Spleen (tissue), 11 donors: ENCODE measurements around the gene DPP9. TPM values are rescaled to one million over a fixed set of nuclear protein-coding genes. Genes with fewer than 3 reads are reported as not detected.

Experiments used
- DNase-seq: peaks from one replicate; pipeline ENCODE4 v3.0.0-alpha.2; 2020
- H3K27ac ChIP-seq, 8 donors: fragments of 200-600 bp; sonication (generic) in 7 of 8; 1 replicate in 4 of 8; 2 replicates in 4 of 8; pipeline versions ENCODE4 v1.5.0 to v1.8.0; 2016 to 2021; ENCODE audit warnings: inconsistent platforms in 4 of 8, mild to moderate bottlenecking in 4 of 8, moderate library complexity in 1 of 8
- H3K27me3 ChIP-seq, 7 donors: fragments of 200-600 bp; sonication (generic) in 6 of 7; replicated peaks in 1 of 7; 1 replicate in 4 of 7; 2 replicates in 3 of 7; pipeline versions ENCODE4 v1.5.0 to v1.8.0; 2016 to 2021; ENCODE audit warnings: inconsistent platforms in 3 of 7, mild to moderate bottlenecking in 1 of 7
- H3K36me3 ChIP-seq, 6 donors: fragments of 200-600 bp; sonication (generic) in 5 of 6; 1 replicate in 4 of 6; 2 replicates in 2 of 6; pipeline versions ENCODE4 v1.5.0 to v1.8.0; 2016 to 2021; ENCODE audit warnings: inconsistent platforms in 2 of 6
- H3K4me1 ChIP-seq, 6 donors: fragments of 200-600 bp; sonication (generic) in 5 of 6; 1 replicate in 3 of 6; 2 replicates in 3 of 6; pipeline versions ENCODE4 v1.5.0 to v1.8.0; 2016 to 2021; ENCODE audit warnings: inconsistent platforms in 3 of 6
- H3K4me3 ChIP-seq, 8 donors: fragments of 200-600 bp; sonication (generic) in 7 of 8; 1 replicate in 4 of 8; 2 replicates in 4 of 8; pipeline versions ENCODE4 v1.5.0 to v1.8.0; 2016 to 2021; ENCODE audit warnings: inconsistent platforms in 4 of 8, mild to moderate bottlenecking in 4 of 8, moderate library complexity in 2 of 8
- H3K9me3 ChIP-seq, 8 donors: fragments of 200-600 bp; sonication (generic) in 7 of 8; 1 replicate in 4 of 8; 2 replicates in 4 of 8; pipeline versions ENCODE4 v1.5.0 to v1.8.0; 2016 to 2021; ENCODE audit warnings: inconsistent platforms in 4 of 8
- POLR2A ChIP-seq, 3 donors: fragments of 450-650 bp; IDR thresholded peaks; one replicate each; pipeline ENCODE4 v1.5.1; 2017; ENCODE audit warnings: antibody characterized with exemption in 3 of 3, mild to moderate bottlenecking in 1 of 3
- POLR2AphosphoS5 ChIP-seq, 3 donors: sonication (generic); formaldehyde crosslinking; IDR thresholded peaks; one replicate each; pipeline ENCODE4 v1.5.1; 2017; ENCODE audit warnings: antibody characterized with exemption in 3 of 3
- WGBS, 5 donors: extraction: QIAGEN DNeasy Blood & Tissue Kit in 3 of 5; methylation state at CpG; one replicate each; pipeline versions ENCODE4 v1.1.5 to v1.1.7; 2013 to 2018; 5-methylcytosine and 5-hydroxymethylcytosine counted together
- intact Hi-C: fragments of 100-400 bp; cut with DNase I; formaldehyde crosslinking; loops from one replicate; pipeline ENCODE4 v1.15.0; 2023; ENCODE audit warnings: low total_unique reads
- polyA plus RNA-seq, 3 donors: library from polyadenylated mRNA; stranded (reverse); fragments of 200-250 nt; gene quantifications; one replicate each; pipeline ENCODE4 v1.2.1, GENCODE V29; 2013
- total RNA-seq, 7 donors: library from RNA; depleted of rRNA in 3 of 7; stranded (reverse); fragments of >200 nt in 3 of 7; fragmentation: NEBNext Ultra II Directional in 4 of 7; extraction: Animal tissue kit (Norgen Biotek cat#: 25700) in 4 of 7; gene quantifications; one replicate each; pipeline versions ENCODE4 v1.1.0 to v1.2.1, GENCODE V29; 2016 to 2021
- TF ChIP-seq, protein P1 (sequence below), 11 experiments: fragments of 200-600 bp in 7 of 11; fragments of 450-650 bp in 4 of 11; sonication (generic) in 4 of 11; IDR thresholded peaks in 8 of 11; conservative IDR thresholded peaks in 3 of 11; 1 replicate in 7 of 11; 2 replicates in 4 of 11; pipeline versions ENCODE4 v1.4.0 to v1.8.0; 2016 to 2021; ENCODE audit warnings: antibody characterized with exemption in 11 of 11, inconsistent platforms in 4 of 11, mild to moderate bottlenecking in 1 of 11
- donor health status: healthy with polysubstance abuse.
- donor health status: DM: no; HTN: no; CAD: no; lungs with moderate emphysema.
- donor health status: DM: no; HTN: no; CAD: no.
- donor health status: Bipolar disorder and iron deficiency.
- donor health status: healthy.
- donor health status: DM: no; HTN: no; CAD: no.
- donor health status: DM: yes; HTN: yes; CAD: no.

The DPP9 gene
- total and polyA plus RNA-seq, 10 donors: 22.8 to 89.9 (median 64.9) TPM

DNA sequence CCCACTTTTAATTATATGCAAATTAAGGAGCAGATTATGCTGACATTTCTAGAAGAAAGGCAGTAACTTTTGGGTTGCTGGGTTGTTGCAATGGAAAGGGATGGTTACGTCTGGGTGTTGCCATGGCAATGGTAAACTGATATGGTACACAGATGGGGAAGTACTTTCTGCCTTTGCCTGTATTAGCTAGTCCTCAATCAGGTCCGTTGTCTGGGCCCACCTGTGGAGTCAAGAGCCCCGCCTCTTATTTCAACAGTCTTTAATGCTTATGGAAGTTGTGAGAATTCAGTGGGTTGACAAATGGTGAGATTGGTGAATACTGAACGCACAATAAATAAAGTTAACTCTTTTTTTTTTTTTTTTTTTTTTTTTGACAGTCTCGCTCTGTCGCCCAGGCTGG lies 30.6 kb upstream of the DPP9 start:
- H3K36me3 ChIP-seq: no peaks in the 10 kb centered on the region
- DNase-seq: no peak
- peaks cover 0 to 7% (median 0%) of the 10 kb centered on the region in 8 donors for H3K9me3 ChIP-seq
- no peak overlapping the region for H3K27ac ChIP-seq
- peaks cover 0 to 5% (median under 1%) of the 10 kb centered on the region in 6 donors for H3K4me1 ChIP-seq
- WGBS, 5 donors: 56 to 75% (median 64%) methylated on average over 4 to 6 of the region's 6 CpGs
- H3K27me3 ChIP-seq: peaks cover 0 to 6% (median 0%) of the 10 kb centered on the region in 7 donors
- no peak overlapping the region for H3K4me3 ChIP-seq
- no peak for TF ChIP-seq POLR2AphosphoS5 (IDR thresholded peaks at IDR 0.05)
- intact Hi-C loops: no loop called here

DNA sequence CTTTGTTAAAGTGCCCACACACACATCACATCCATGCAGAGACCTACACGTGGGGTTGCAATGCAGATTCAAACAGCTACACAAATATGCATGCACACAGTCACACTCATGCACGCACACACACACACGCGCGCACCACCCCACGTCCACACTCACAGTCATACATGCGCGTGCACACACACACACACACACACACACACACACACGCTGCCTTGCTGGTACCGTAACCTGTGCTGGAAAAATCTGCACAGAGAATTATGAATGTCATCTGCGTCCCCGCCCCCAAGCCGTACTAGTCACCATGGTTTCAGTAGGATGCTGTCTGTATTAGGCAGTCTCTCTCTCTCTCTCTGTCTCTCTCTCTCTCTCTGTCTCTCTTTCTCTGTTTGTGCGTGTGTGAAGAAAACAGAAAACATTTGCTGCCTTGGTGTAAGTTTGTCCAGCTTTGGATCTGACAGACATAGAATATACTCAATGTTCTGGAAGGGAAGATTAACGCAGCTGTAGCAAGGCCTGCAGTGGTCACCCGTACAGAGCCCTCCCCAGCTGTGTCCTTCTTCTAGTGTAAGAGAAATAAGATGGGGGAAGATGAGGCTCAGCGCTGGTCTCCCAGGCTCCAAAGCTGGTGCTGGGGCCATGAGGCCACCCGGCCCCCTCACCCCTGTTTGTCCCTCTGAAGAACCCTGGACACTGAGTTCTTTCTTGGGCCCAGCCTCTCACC lies 26.4 kb upstream of the DPP9 start:
- no peaks in the 10 kb centered on the region for H3K9me3 ChIP-seq
- peaks cover 0 to 38% (median 0%) of the 10 kb centered on the region in 7 donors for H3K27me3 ChIP-seq
- peaks cover 0 to 6% (median 0%) of the 10 kb centered on the region in 6 donors for H3K4me1 ChIP-seq
- intact Hi-C loops: no loop called here
- DNase-seq: no peak
- WGBS, 5 donors: 74 to 85% (median 78%) methylated on average over 18 of the region's 18 CpGs
- H3K4me3 ChIP-seq: no peak overlapping the region
- H3K27ac ChIP-seq: no peak overlapping the region
- no peak for TF ChIP-seq POLR2A (IDR thresholded peaks at IDR 0.05)
- TF ChIP-seq, protein P1, sequence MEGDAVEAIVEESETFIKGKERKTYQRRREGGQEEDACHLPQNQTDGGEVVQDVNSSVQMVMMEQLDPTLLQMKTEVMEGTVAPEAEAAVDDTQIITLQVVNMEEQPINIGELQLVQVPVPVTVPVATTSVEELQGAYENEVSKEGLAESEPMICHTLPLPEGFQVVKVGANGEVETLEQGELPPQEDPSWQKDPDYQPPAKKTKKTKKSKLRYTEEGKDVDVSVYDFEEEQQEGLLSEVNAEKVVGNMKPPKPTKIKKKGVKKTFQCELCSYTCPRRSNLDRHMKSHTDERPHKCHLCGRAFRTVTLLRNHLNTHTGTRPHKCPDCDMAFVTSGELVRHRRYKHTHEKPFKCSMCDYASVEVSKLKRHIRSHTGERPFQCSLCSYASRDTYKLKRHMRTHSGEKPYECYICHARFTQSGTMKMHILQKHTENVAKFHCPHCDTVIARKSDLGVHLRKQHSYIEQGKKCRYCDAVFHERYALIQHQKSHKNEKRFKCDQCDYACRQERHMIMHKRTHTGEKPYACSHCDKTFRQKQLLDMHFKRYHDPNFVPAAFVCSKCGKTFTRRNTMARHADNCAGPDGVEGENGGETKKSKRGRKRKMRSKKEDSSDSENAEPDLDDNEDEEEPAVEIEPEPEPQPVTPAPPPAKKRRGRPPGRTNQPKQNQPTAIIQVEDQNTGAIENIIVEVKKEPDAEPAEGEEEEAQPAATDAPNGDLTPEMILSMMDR (IDR thresholded peaks at IDR 0.05 in 8 of 11, conservative IDR thresholded peaks at IDR 0.05 in 3 of 11): no peak
- no peak for TF ChIP-seq POLR2AphosphoS5 (IDR thresholded peaks at IDR 0.05)
- H3K36me3 ChIP-seq: no peaks in the 10 kb centered on the region

DNA sequence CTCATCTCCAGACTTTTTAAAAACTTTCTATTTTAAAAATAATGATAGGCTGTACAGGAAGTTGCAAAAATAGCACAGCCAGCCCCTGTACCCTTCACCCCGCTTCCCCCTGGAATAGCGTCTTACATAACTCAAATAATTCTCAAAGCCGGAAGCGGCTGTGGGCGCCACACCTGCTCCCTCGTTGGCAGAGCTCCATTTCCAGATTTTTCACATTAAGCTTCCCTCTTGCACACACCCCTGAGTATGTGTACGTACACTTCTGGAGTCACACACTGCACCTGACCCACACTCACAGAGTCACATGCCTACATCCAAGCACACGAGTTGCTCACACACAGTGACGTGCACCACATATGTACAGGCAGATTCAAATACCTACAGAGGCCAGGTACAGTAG lies 24.9 kb upstream of the DPP9 start:
- intact Hi-C loops: no loop called here
- no peak for DNase-seq
- TF ChIP-seq, protein P1 (IDR thresholded peaks at IDR 0.05 in 8 of 11, conservative IDR thresholded peaks at IDR 0.05 in 3 of 11): no peak
- TF ChIP-seq POLR2A (IDR thresholded peaks at IDR 0.05): no peak
- no peak for TF ChIP-seq POLR2AphosphoS5 (IDR thresholded peaks at IDR 0.05)
- Histone ChIP-seq H3K27ac (no peak overlapping the region), H3K36me3 (no peaks in the 10 kb centered on the region), H3K9me3 (no peaks in the 10 kb centered on the region), H3K4me3 (no peak overlapping the region), H3K27me3 (peaks cover 0 to 38% (median 0%) of the 10 kb centered on the region in 7 donors), H3K4me1 (peaks cover 0 to 8% (median 0%) of the 10 kb centered on the region in 6 donors)
- 37 to 48% (median 41%) methylated on average over 9 of the region's 9 CpGs for WGBS, 5 donors

DNA sequence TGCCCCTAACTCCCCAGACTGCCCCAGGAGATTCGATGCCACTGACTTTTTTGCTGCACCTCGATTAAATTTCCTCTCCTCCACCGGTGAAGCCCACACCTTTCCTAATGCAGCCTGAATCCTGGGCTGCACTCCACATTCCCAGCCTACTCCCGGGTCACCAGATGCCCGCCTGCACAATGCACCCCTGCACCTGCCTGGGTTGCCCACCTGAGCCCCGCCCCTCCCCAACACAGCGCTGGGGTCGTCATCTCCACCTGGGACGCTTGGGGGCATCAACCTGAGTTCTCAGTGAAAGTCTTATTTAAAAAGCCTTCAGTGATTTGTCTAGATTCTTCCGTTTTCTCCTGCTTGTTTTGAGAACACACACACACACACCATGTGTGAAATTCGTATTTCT lies 24.5 kb upstream of the DPP9 start:
- no peaks in the 10 kb centered on the region for H3K9me3 ChIP-seq
- peaks cover 0 to 11% (median under 1%) of the 10 kb centered on the region in 6 donors for H3K4me1 ChIP-seq
- DNase-seq: no peak
- H3K27me3 ChIP-seq: peaks cover 0 to 42% (median 0%) of the 10 kb centered on the region in 7 donors
- no peaks in the 10 kb centered on the region for H3K36me3 ChIP-seq
- TF ChIP-seq POLR2AphosphoS5 (IDR thresholded peaks at IDR 0.05) (no peak), POLR2A (IDR thresholded peaks at IDR 0.05) (no peak)
- TF ChIP-seq, protein P1 (IDR thresholded peaks at IDR 0.05 in 8 of 11, conservative IDR thresholded peaks at IDR 0.05 in 3 of 11): no peak
- H3K27ac ChIP-seq: no peak overlapping the region
- no peak overlapping the region for H3K4me3 ChIP-seq
- 38 to 48% (median 44%) methylated on average over 11 of the region's 11 CpGs for WGBS, 5 donors
- intact Hi-C loops: no loop called here
